SU-DHL-6 (cell line): ENCODE results near the gene SCFD2.

ENCODE experiments used
- H2AFZ ChIP-seq: fragments of 200-600 bp; sonication (generic); 2 replicates; pipeline ENCODE4 v1.6.1; 2014; ENCODE audit warnings: low read depth, mild to moderate bottlenecking, moderate library complexity, mixed read lengths, antibody characterized with exemption, low read length; ENCODE audit not compliant: severe bottlenecking
- H3F3A ChIP-seq: fragments of 200-600 bp; shearing (Covaris generic); 2 replicates; pipeline ENCODE4 v1.6.0; 2016; ENCODE audit warnings: antibody characterized with exemption, mild to moderate bottlenecking; ENCODE audit not compliant: insufficient read depth
- H3K27ac ChIP-seq: fragments of 200-600 bp; sonication (generic); 2 replicates; pipeline ENCODE4 v1.5.1; 2016; ENCODE audit warnings: low read depth, mild to moderate bottlenecking, low read length, moderate library complexity, mixed read lengths
- H3K27me3 ChIP-seq: fragments of 200-600 bp; sonication (generic), shearing (Covaris generic); 2 replicates; pipeline ENCODE4 v1.6.0; 2014; ENCODE audit warnings: mild to moderate bottlenecking, low read length
- H3K36me3 ChIP-seq: fragments of 200-600 bp; sonication (generic); 2 replicates; pipeline ENCODE4 v1.6.1; 2014; ENCODE audit warnings: mild to moderate bottlenecking, low read length, mixed read lengths
- H3K4me2 ChIP-seq: fragments of 300-600, 200-600 bp; shearing (Covaris generic), sonication (generic); 2 replicates; pipeline ENCODE4 v1.6.0; 2014; ENCODE audit warnings: low read length, low read depth, mild to moderate bottlenecking; ENCODE audit not compliant: poor library complexity, severe bottlenecking
- H3K4me3 ChIP-seq: fragments of 200-600 bp; sonication (generic); 2 replicates; pipeline ENCODE4 v1.5.1; 2014; ENCODE audit warnings: antibody characterized with exemption, low read length, mild to moderate bottlenecking, mixed read lengths; ENCODE audit not compliant: insufficient read depth, poor library complexity, severe bottlenecking
- H3K79me2 ChIP-seq: fragments of 200-600 bp; sonication (generic); 2 replicates; pipeline ENCODE4 v1.6.1; 2014; ENCODE audit warnings: mild to moderate bottlenecking, low read length, moderate library complexity; ENCODE audit not compliant: insufficient read depth
- H3K9ac ChIP-seq: fragments of 200-600 bp; sonication (generic); 2 replicates; pipeline ENCODE4 v1.7.0; 2014; ENCODE audit warnings: mild to moderate bottlenecking, low read length
- H3K9me2 ChIP-seq: fragments of 200-600 bp; sonication (generic); replicated peaks from 2 replicates; pipeline ENCODE4 v1.6.1; 2014; ENCODE audit warnings: low read length; ENCODE audit not compliant: insufficient read depth
- H3K9me3 ChIP-seq: fragments of 200-600 bp; sonication (generic); 2 replicates; pipeline ENCODE4 v1.6.1; 2014; ENCODE audit warnings: low read length, mixed read lengths; ENCODE audit not compliant: insufficient read depth
- H4K20me1 ChIP-seq: fragments of 200-600 bp; sonication (generic); 2 replicates; pipeline ENCODE4 v1.6.1; 2014; ENCODE audit warnings: low read depth, mild to moderate bottlenecking, antibody characterized with exemption, low read length, moderate library complexity, mixed read lengths
- CTCF ChIP-seq: fragments of 200-600 bp; sonication (generic); IDR thresholded peaks from one replicate; pipeline ENCODE4 v1.5.1; 2017; ENCODE audit warnings: antibody characterized with exemption, mild to moderate bottlenecking, low read length, moderate library complexity; ENCODE audit not compliant: insufficient read depth, poor library complexity, severe bottlenecking
- EZH2phosphoT487 ChIP-seq: fragments of 200-600 bp; sonication (generic), shearing (Covaris generic); conservative IDR thresholded peaks from 2 replicates; pipeline ENCODE4 v1.6.1; 2018; ENCODE audit warnings: mild to moderate bottlenecking, antibody characterized with exemption, low read length, moderate library complexity, mixed read lengths

Gene SCFD2

DNA sequence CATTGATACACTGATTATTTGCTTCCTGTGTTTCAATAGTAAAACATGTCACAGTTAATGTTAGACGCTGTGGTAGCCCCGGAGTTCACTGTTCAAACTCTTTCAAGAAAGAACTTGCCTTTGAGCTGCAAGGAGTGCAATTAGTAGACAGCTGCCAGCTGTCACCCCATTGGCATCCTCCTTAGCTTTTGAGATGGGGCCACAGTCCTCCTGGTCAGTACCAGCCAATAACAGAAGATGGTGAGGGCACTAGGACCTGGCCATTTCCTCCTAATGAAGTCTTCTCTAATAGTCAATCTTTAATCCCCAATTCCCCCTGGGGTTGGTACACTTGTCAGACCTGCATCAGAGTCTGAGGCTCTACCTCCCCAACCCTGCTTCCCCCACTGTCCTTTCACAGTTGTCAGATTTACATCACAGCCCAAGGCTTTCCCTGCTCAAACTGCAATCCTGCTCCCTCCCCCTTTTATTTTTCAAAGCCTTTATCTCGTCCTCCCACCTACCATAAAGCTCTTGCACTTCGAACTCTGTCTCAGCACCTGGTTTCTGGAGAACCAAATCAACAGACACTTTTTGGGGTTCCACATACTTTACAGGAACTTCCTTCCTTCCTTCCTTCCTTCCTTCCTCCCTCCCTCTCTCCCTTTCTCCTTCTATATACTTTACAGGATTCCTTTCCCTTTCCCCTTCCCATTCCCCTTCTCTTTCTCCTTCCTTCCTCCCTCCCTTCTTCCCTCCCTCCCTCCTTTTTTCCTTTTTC, 321.8 kb downstream of the SCFD2 start:
- Histone ChIP-seq H3K9ac (no peak overlapping the region), H3K9me3 (no peaks in the 10 kb centered on the region), H3K9me2 (no peaks in the 10 kb centered on the region), H2AFZ (no peak overlapping the region), H3K4me3 (no peak overlapping the region), H3K27ac (no peak overlapping the region), H4K20me1 (no peaks in the 10 kb centered on the region), H3F3A (no peaks in the 10 kb centered on the region), H3K4me2 (no peak overlapping the region), H3K79me2 (no peaks in the 10 kb centered on the region), H3K36me3 (no peaks in the 10 kb centered on the region), H3K27me3 (no peaks in the 10 kb centered on the region)
- TF ChIP-seq CTCF (no peak), EZH2phosphoT487 (no peak)

DNA sequence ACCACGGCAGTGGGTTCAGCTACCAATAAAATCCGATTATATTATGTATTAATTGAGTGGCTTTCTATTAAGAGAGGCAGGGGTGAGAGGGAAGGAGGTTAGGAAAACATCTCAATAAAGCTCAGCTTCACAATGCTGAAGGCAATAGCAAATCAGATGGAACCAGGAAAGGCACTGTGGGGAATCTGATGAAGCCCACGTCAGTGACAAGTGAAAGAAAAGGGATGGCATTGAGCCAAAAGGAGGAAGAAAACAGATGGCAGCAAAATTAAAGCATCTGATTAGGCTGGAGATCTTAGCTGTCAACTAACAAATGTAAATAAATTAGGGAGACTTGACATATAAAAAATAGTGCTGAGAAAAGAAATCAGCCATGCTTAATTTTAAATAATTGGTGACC, 322.8 kb downstream of the SCFD2 start:
- Histone ChIP-seq H3F3A (no peaks in the 10 kb centered on the region), H3K27me3 (no peaks in the 10 kb centered on the region), H3K9ac (no peak overlapping the region), H3K36me3 (no peaks in the 10 kb centered on the region), H3K79me2 (no peaks in the 10 kb centered on the region), H3K9me3 (no peaks in the 10 kb centered on the region), H4K20me1 (no peaks in the 10 kb centered on the region), H3K4me2 (no peak overlapping the region), H2AFZ (no peak overlapping the region), H3K9me2 (no peaks in the 10 kb centered on the region), H3K4me3 (no peak overlapping the region), H3K27ac (no peak overlapping the region)
- no peak for TF ChIP-seq EZH2phosphoT487
- TF ChIP-seq CTCF = no peak

GRCh38 chr4:53040851-53041250, 325.0 kb downstream of the SCFD2 start:
- Histone ChIP-seq H3K4me3 (no peak overlapping the region), H3K27ac (no peak overlapping the region), H3K9ac (no peak overlapping the region), H3K27me3 (no peaks in the 10 kb centered on the region), H3K79me2 (no peaks in the 10 kb centered on the region), H3F3A (no peaks in the 10 kb centered on the region), H3K9me2 (no peaks in the 10 kb centered on the region), H4K20me1 (no peaks in the 10 kb centered on the region), H3K4me2 (no peak overlapping the region), H3K9me3 (no peaks in the 10 kb centered on the region), H2AFZ (no peak overlapping the region), H3K36me3 (no peaks in the 10 kb centered on the region)
- TF ChIP-seq EZH2phosphoT487 (no peak), CTCF (no peak)
